HepG2 (cell line): ENCODE results near the gene F9. TPM values are rescaled to one million over a fixed set of nuclear protein-coding genes. Genes with fewer than 3 reads are reported as not detected.

Source experiments
- ATAC-seq: fragments of 200-7000 bp; cut with Tn5 transposase; 3 replicates; pipeline ENCODE4 v1.9.1; 2020; ENCODE audit warnings: mild to moderate bottlenecking, moderate library complexity
- BruUV-seq: library from RNA; stranded (reverse); fragments of 400-500 nt; replicated peaks from 2 replicates; lab custom pipeline; 2021; lab: Mats Ljungman, UMichigan
- CTCF ChIA-PET: fragments of 300-600 bp; formaldehyde crosslinking; extraction: SDS; loops from one replicate; lab custom pipeline; 2021; ENCODE audit warnings: low total read pairs, inconsistent platforms, low intra/inter-chr PET ratio; lab: Yijun Ruan, JAX
- POLR2A ChIA-PET: fragments of 350-600 bp; sonication (Branson Sonifier 250); formaldehyde crosslinking; loops from one replicate; lab custom pipeline; 2020; ENCODE audit warnings: antibody characterized with exemption, inconsistent platforms; lab: Yijun Ruan, JAX
- DNase-seq: peaks from one replicate; pipeline ENCODE4 v3.0.0-alpha.2; 2015; ENCODE audit warnings: low spot score
- FAIRE-seq: peaks from 3 replicates; lab custom pipeline; 2011; peaks lifted over from hg19 to GRCh38; lab: Jason Lieb, UNC
- H2AFZ ChIP-seq: one replicate; pipeline ENCODE4 v1.6.1; 2011; ENCODE audit warnings: low read length, inconsistent platforms
- H3K27ac ChIP-seq: fragments of 300-600 bp; 3 replicates; pipeline ENCODE4 v1.8.0; 2011; ENCODE audit warnings: mixed run types, mild to moderate bottlenecking, mixed read lengths, low read length, inconsistent platforms; ENCODE audit not compliant: insufficient read depth; ENCODE audit errors: extremely low read length
- H3K27me3 ChIP-seq, 2 experiments: fragments of 200-600 bp in 1 of 2; 2 replicates in 1 of 2; 3 replicates in 1 of 2; pipeline versions ENCODE4 v1.6.0 to v1.8.0; 2011; ENCODE audit warnings: low read length in 2 of 2, mild to moderate bottlenecking in 2 of 2, moderate library complexity in 2 of 2, inconsistent platforms in 1 of 2; ENCODE audit not compliant: insufficient read depth in 2 of 2, control insufficient read depth in 1 of 2
- H3K36me3 ChIP-seq, 2 experiments: fragments of 200-600 bp in 1 of 2; replicated peaks in 1 of 2; 2 replicates in 1 of 2; 3 replicates in 1 of 2; pipeline versions ENCODE4 v1.5.1 to v1.8.0; 2011; ENCODE audit warnings: low read length in 2 of 2, inconsistent platforms in 1 of 2; ENCODE audit not compliant: insufficient read depth in 2 of 2, control insufficient read depth in 1 of 2
- H3K4me1 ChIP-seq: 2 replicates; pipeline ENCODE4 v1.5.1; 2012; ENCODE audit warnings: low read length, inconsistent platforms; ENCODE audit not compliant: insufficient read depth
- H3K4me2 ChIP-seq: 2 replicates; pipeline ENCODE4 v1.6.0; 2011; ENCODE audit warnings: low read depth, low read length, inconsistent platforms
- H3K4me3 ChIP-seq, 3 experiments: fragments of 200-600 bp in 1 of 3; sonication (generic), shearing (Covaris generic) in 1 of 3; replicated peaks in 1 of 3; 2 replicates each; pipeline ENCODE4 v1.5.1; 2011 to 2016; ENCODE audit warnings: low read length in 3 of 3, inconsistent platforms in 2 of 3, low read depth in 2 of 3, mild to moderate bottlenecking in 2 of 3, control low read depth in 1 of 3, mixed read lengths in 1 of 3; ENCODE audit not compliant: insufficient read depth in 1 of 3
- H3K79me2 ChIP-seq: one replicate; pipeline ENCODE4 v1.6.1; 2011; ENCODE audit warnings: low read length, inconsistent platforms; ENCODE audit not compliant: insufficient read depth
- H3K9ac ChIP-seq: 2 replicates; pipeline ENCODE4 v1.6.0; 2011; ENCODE audit warnings: mild to moderate bottlenecking, low read depth, low read length, inconsistent platforms; ENCODE audit not compliant: insufficient read depth
- H3K9me3 ChIP-seq: 2 replicates; pipeline ENCODE4 v1.5.1; 2012; ENCODE audit warnings: mild to moderate bottlenecking, low read length
- H4K20me1 ChIP-seq: 2 replicates; pipeline ENCODE4 v1.6.0; 2011; ENCODE audit warnings: inconsistent platforms, mild to moderate bottlenecking, low read length, moderate library complexity; ENCODE audit not compliant: insufficient read depth
- CCDC6 ChIP-seq: sonication (generic); formaldehyde crosslinking; IDR thresholded peaks from 2 replicates; pipeline ENCODE4 v1.8.1; 2022; ENCODE audit warnings: mild to moderate bottlenecking, missing genetic modification reagents, moderate library complexity
- PHF20 ChIP-seq: sonication (generic); formaldehyde crosslinking; IDR thresholded peaks from 2 replicates; pipeline ENCODE4 v1.5.0; 2020; ENCODE audit warnings: mild to moderate bottlenecking, missing genetic modification reagents
- ZNF776 ChIP-seq: sonication (generic); formaldehyde crosslinking; IDR thresholded peaks from 2 replicates; pipeline ENCODE4 v1.4.0; 2020; ENCODE audit warnings: mild to moderate bottlenecking, missing genetic modification reagents
- WGBS: methylation state at CpG from one replicate; pipeline ENCODE4 v1.1.6; 2017; ENCODE audit warnings: low lambda C conversion rate; 5-methylcytosine and 5-hydroxymethylcytosine counted together
- in situ Hi-C: cut with HindIII; loops from 2 replicates; pipeline ENCODE4 v1.10.0; 2017; ENCODE audit warnings: low pct_unique_long_range_greater_than_20kb; ENCODE audit not compliant: extremely low pct_ligation_motif_present
- intact Hi-C: fragments of 100-400 bp; cut with micrococcal nuclease; formaldehyde crosslinking; loops from one replicate; pipeline ENCODE4 v1.10.0; 2022; ENCODE audit not compliant: unreplicated experiment
- polyA plus RNA-seq, 8 experiments: library from polyadenylated mRNA; depleted of rRNA in 3 of 8; stranded (reverse) in 7 of 8; unstranded in 1 of 8; fragments of >200 nt; fragmentation: Illumina TruSeq in 4 of 8; extraction: Trizol in 4 of 8; gene quantifications; 2 replicates each; pipeline versions ENCODE4 v1.2.1 to v1.2.3, GENCODE V29; 2011 to 2016; ENCODE audit warnings: low read depth in 4 of 8, missing spikeins in 1 of 8, mixed read lengths in 1 of 8; ENCODE audit not compliant: insufficient read depth in 1 of 8
- total RNA-seq, 5 experiments: library from RNA; depleted of rRNA; stranded (reverse); fragments of >200 nt; fragmentation: Illumina TruSeq; extraction: Trizol; gene quantifications; 2 replicates each; pipeline ENCODE4 v1.2.3, GENCODE V29; 2016; ENCODE audit warnings: low read depth in 1 of 5

F9 gene
- total and polyA plus RNA-seq, 2 of the 13 experiments (the other 11 are each of a cell fraction or from before 2014, with no cell fraction given): not detected

GRCh38 chrX:139495324-139495723, 35.2 kb upstream of the F9 start:
- H4K20me1 ChIP-seq: no peaks in the 10 kb centered on the region
- H3K4me2 ChIP-seq: no peak overlapping the region
- TF ChIP-seq ZNF776 (CRISPR knock-in tag) (no peak), PHF20 (no peak)
- ChIA-PET POLR2A (no interaction called here), CTCF (no interaction called here)
- 2% methylated on average over 5 of the region's 5 CpGs for WGBS
- H3K36me3 ChIP-seq: no peaks in the 10 kb centered on the region
- no TSS peak for BruUV-seq
- DNase-seq (no peak), FAIRE-seq (no peak), ATAC-seq (no peak)
- in situ Hi-C loops (no loop called here), intact Hi-C loops (no loop called here)
- H2AFZ ChIP-seq: no peak overlapping the region
- no peaks in the 10 kb centered on the region; the same call in 1 of the 2 replicates for H3K9me3 ChIP-seq
- H3K9ac ChIP-seq: no peak overlapping the region
- no peaks in the 10 kb centered on the region for H3K27me3 ChIP-seq
- H3K27ac ChIP-seq: no peak overlapping the region
- H3K4me1 ChIP-seq: no peaks in the 10 kb centered on the region
- no peak overlapping the region for H3K4me3 ChIP-seq
- no peaks in the 10 kb centered on the region for H3K79me2 ChIP-seq

GRCh38 chrX:139506333-139506732, 24.2 kb upstream of the F9 start:
- Histone ChIP-seq H3K79me2 (no peaks in the 10 kb centered on the region), H3K4me3 (no peak overlapping the region), H3K4me1 (no peaks in the 10 kb centered on the region), H3K36me3 (no peaks in the 10 kb centered on the region), H2AFZ (no peak overlapping the region), H3K9ac (no peak overlapping the region), H4K20me1 (no peaks in the 10 kb centered on the region), H3K27me3 (no peaks in the 10 kb centered on the region), H3K9me3 (no peaks in the 10 kb centered on the region), H3K27ac (no peak overlapping the region), H3K4me2 (no peak overlapping the region)
- intact Hi-C loops: no loop called here
- DNase-seq (no peak), ATAC-seq (no peak), FAIRE-seq (no peak)
- BruUV-seq: no TSS peak
- no peak for TF ChIP-seq CCDC6 (CRISPR knock-in tag)
- CTCF ChIA-PET: no interaction called here
- POLR2A ChIA-PET: no interaction called here
- in situ Hi-C loops: no loop called here
